Measurements from ENCODE around the gene NANOGP8. TPM values are rescaled to one million over a fixed set of nuclear protein-coding genes. Genes with fewer than 3 reads are reported as not detected.

NANOGP8 gene
- total and polyA plus RNA-seq, 9 of the 15 experiments (the other 6 are each of a cell fraction or from before 2014, with no cell fraction given), result not detected

GRCh38 chr15:35040339-35041255, 44.5 kb downstream of the NANOGP8 start (continued):
- TF ChIP-seq TBL1XR1 (IDR thresholded peaks at IDR 0.05; ENCODE audit: low read length in 2 of 2), result no peak
- no peak for TF ChIP-seq SMAD1 (IDR thresholded peaks at IDR 0.05; ENCODE audit: low read depth, low read length, partially characterized antibody)
- no peak for TF ChIP-seq CHAMP1 (IDR thresholded peaks at IDR 0.05)
- TF ChIP-seq RBFOX2 (IDR thresholded peaks at IDR 0.05; ENCODE audit: low read depth, low read length), result no peak
- TF ChIP-seq ZNF143 (CRISPR knock-in tag; IDR thresholded peaks at IDR 0.05), result no peak
- no peak for TF ChIP-seq NCOA2 (IDR thresholded peaks at IDR 0.05; ENCODE audit: partially characterized antibody in 2 of 2)
- TF ChIP-seq COPS2 (conservative IDR thresholded peaks at IDR 0.05), result no peak
- no peak for TF ChIP-seq DDX20 (tag; IDR thresholded peaks at IDR 0.05; ENCODE audit: low read depth)
- no peak for TF ChIP-seq ZKSCAN3 (CRISPR knock-in tag; IDR thresholded peaks at IDR 0.05)
- TF ChIP-seq ZSCAN29 (IDR thresholded peaks at IDR 0.05), result no peak
